ENCODE measurements around the gene SLC27A5. TPM values are rescaled to one million over a fixed set of nuclear protein-coding genes. Genes with fewer than 3 reads are reported as not detected.

SLC27A5 gene
- polyA plus RNA-seq = 8.5 TPM
- long read RNA-seq, donor 1, full-length matches to known transcripts = 4 of 4 reads
- long read RNA-seq, donor 1, partial matches to known transcripts = 0 of 4 reads
- long read RNA-seq, donor 1, other reads (novel, unspliced or antisense) = 0 of 4 reads
- long read RNA-seq, donor 2, full-length matches to known transcripts = 11 of 390 reads
- long read RNA-seq, donor 2, partial matches to known transcripts = 379 of 390 reads
- long read RNA-seq, donor 2, other reads (novel, unspliced or antisense) = 0 of 390 reads
- long read RNA-seq, donor 3, full-length matches to known transcripts = 14 of 21 reads
- long read RNA-seq, donor 3, partial matches to known transcripts = 7 of 21 reads
- long read RNA-seq, donor 3, other reads (novel, unspliced or antisense) = 0 of 21 reads
- long read RNA-seq, donor 4 = 0 reads
- long read RNA-seq, donor 5, full-length matches to known transcripts = 4 of 4 reads
- long read RNA-seq, donor 5, partial matches to known transcripts = 0 of 4 reads
- long read RNA-seq, donor 5, other reads (novel, unspliced or antisense) = 0 of 4 reads
- long read RNA-seq, donor 6, full-length matches to known transcripts = 4 of 4 reads
- long read RNA-seq, donor 6, partial matches to known transcripts = 0 of 4 reads
- long read RNA-seq, donor 6, other reads (novel, unspliced or antisense) = 0 of 4 reads
- long read RNA-seq, donor 7, full-length matches to known transcripts = 3 of 3 reads
- long read RNA-seq, donor 7, partial matches to known transcripts = 0 of 3 reads
- long read RNA-seq, donor 7, other reads (novel, unspliced or antisense) = 0 of 3 reads
- long read RNA-seq, donor 8, full-length matches to known transcripts = 14 of 14 reads
- long read RNA-seq, donor 8, partial matches to known transcripts = 0 of 14 reads
- long read RNA-seq, donor 8, other reads (novel, unspliced or antisense) = 0 of 14 reads
- long read RNA-seq, donor 9, full-length matches to known transcripts = 10 of 10 reads
- long read RNA-seq, donor 9, partial matches to known transcripts = 0 of 10 reads
- long read RNA-seq, donor 9, other reads (novel, unspliced or antisense) = 0 of 10 reads
- long read RNA-seq, donor 10, full-length matches to known transcripts = 4 of 4 reads
- long read RNA-seq, donor 10, partial matches to known transcripts = 0 of 4 reads
- long read RNA-seq, donor 10, other reads (novel, unspliced or antisense) = 0 of 4 reads
- long read RNA-seq, donor 11, full-length matches to known transcripts = 6 of 6 reads
- long read RNA-seq, donor 11, partial matches to known transcripts = 0 of 6 reads
- long read RNA-seq, donor 11, other reads (novel, unspliced or antisense) = 0 of 6 reads

DNA sequence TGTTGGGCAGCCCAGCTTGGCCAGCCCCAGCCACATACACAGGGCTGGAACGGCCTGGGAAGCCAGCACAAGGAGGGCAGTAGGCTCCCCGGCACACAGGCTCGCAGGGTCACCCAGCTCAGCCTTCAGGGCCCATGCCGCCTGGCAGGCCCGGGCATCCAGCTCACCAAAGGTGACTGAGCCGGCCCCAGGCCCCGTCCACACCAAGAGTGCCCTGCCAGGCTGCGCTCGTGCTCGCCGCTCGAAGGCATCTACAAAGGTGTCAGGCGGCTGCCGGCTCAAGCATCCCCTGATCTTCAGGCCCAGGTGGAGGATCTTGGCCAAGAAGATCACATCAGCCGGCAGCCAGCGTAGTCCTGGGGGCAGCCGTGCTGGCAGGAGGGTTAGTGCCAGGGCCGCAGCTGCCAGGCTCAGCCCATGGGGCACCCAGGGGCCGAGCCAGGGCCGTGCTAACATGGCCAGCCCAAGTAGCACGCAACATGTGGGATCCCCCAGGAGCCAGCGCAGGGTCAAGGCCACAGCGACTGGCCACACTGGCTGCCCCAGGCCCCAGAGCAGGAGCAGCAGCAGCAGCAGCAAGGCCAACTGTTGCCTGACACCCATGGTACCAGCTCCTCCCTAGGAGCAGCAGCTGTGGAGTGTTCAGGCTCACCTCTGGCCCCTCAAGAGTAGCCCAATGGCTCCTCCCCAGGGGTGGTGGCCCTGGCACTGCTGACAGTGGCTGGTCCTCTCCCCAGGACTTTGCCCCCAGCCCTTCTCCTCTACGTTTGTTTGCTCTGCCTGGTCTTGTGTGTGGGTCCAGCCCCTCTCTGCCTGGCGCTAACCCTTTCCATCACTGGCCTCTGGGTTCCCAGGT lies at the start of gene SLC27A5:
TSS of gene SLC27A5 (minus strand) at position 640 of the 856 bp plus-strand sequence. CDS start at position 603, 37 bp downstream.
- WGBS (ENCODE audit: insufficient coverage, low lambda C conversion rate) = no CpG with 5 or more reads among the region's 25 CpGs

GRCh38 chr19:58560921-58561320 lies 49.1 kb upstream of the SLC27A5 start:
- peaks cover 27% of the 10 kb centered on the region for H3K27me3 ChIP-seq (ENCODE audit: control insufficient read depth, insufficient read depth, low read length)
- peaks cover 35% of the 10 kb centered on the region for H3K4me1 ChIP-seq (ENCODE audit: control insufficient read depth, insufficient read depth, low read length)
- H3K36me3 ChIP-seq (ENCODE audit: control insufficient read depth, insufficient read depth, low read length) = peaks cover 14% of the 10 kb centered on the region
- H3K9me3 ChIP-seq (ENCODE audit: control insufficient read depth, low read depth, low read length) = peaks cover 2% of the 10 kb centered on the region
- DNase-seq = no peak
- H3K27ac ChIP-seq (ENCODE audit: low read length) = no peak overlapping the region
- no peak overlapping the region for H3K4me3 ChIP-seq (ENCODE audit: low read length)

More for the DNA sequence above, at the start of gene SLC27A5:
- peaks cover 31% of the 10 kb centered on the region for H3K4me1 ChIP-seq (ENCODE audit: control insufficient read depth, insufficient read depth, low read length)
- H3K4me3 ChIP-seq (ENCODE audit: low read length) = no peak within 1 kb of the TSS
- no peaks in the 10 kb centered on the region for H3K9me3 ChIP-seq (ENCODE audit: control insufficient read depth, low read depth, low read length)
- H3K27me3 ChIP-seq (ENCODE audit: control insufficient read depth, insufficient read depth, low read length) = no peaks in the 10 kb centered on the region
- peak; percentile 62 to 83 for DNase-seq
- H3K36me3 ChIP-seq (ENCODE audit: control insufficient read depth, insufficient read depth, low read length) = peaks cover 9% of the 10 kb centered on the region
- peak within 1 kb of the TSS; percentile 49 for H3K27ac ChIP-seq (ENCODE audit: low read length)

GRCh38 chr19:58560007-58560887 lies 48.5 kb upstream of the SLC27A5 start:
- Histone ChIP-seq H3K4me1 (ENCODE audit: control insufficient read depth, insufficient read depth, low read length) (peaks cover 41% of the 10 kb centered on the region), H3K9me3 (ENCODE audit: control insufficient read depth, low read depth, low read length) (peaks cover 2% of the 10 kb centered on the region), H3K36me3 (ENCODE audit: control insufficient read depth, insufficient read depth, low read length) (peaks cover 18% of the 10 kb centered on the region), H3K27ac (ENCODE audit: low read length) (peak overlapping the region; percentile 94), H3K27me3 (ENCODE audit: control insufficient read depth, insufficient read depth, low read length) (peaks cover 27% of the 10 kb centered on the region), H3K4me3 (ENCODE audit: low read length) (peak overlapping the region; percentile 70)
- DNase-seq = no peak
- WGBS (ENCODE audit: insufficient coverage, low lambda C conversion rate) = no CpG with 5 or more reads among the region's 8 CpGs

DNA sequence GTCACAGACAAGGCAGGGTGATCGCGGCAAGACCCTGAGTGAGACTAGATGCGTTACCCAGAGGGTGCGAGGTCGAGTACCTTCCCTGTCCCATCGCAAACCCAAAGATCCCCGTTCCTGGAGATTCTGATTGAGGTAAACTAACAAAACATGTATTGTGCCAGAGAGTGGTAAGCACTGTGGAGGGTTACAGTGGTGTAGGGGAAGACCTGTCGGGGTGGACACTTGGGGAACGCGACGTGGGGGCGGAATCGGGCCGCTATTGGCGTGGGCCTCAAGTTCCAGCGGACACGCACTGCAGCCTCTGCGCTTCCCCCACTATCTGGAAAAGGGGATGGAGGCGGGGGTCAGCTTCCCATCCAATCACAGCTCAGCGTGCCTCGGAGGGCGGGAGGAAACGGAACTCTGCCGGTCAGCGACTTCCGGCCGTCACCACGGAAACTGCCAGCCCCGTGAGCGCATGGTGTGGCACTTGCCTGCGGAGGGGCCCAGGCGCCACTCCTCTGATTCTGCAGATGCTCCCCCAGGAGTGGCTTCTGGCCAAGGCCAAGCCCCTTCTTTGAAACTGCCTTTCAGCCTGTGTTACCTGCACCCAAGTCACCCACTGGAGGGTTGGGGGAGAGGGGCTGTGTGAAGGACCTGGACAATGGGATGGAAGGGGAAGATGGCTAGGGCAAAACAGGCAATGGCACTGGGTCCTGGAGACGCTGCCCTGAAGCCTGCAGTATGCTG lies 47.6 kb upstream of the SLC27A5 start:
- Histone ChIP-seq H3K36me3 (ENCODE audit: control insufficient read depth, insufficient read depth, low read length) (peaks cover 18% of the 10 kb centered on the region), H3K4me1 (ENCODE audit: control insufficient read depth, insufficient read depth, low read length) (peaks cover 42% of the 10 kb centered on the region), H3K27me3 (ENCODE audit: control insufficient read depth, insufficient read depth, low read length) (peaks cover 27% of the 10 kb centered on the region), H3K27ac (ENCODE audit: low read length) (peak overlapping the region; percentile 94), H3K4me3 (ENCODE audit: low read length) (peak overlapping the region; percentile 70), H3K9me3 (ENCODE audit: control insufficient read depth, low read depth, low read length) (peaks cover 2% of the 10 kb centered on the region)
- peak; percentile 89 to 93 for DNase-seq
- no CpG with 5 or more reads among the region's 33 CpGs for WGBS (ENCODE audit: insufficient coverage, low lambda C conversion rate)

DNA sequence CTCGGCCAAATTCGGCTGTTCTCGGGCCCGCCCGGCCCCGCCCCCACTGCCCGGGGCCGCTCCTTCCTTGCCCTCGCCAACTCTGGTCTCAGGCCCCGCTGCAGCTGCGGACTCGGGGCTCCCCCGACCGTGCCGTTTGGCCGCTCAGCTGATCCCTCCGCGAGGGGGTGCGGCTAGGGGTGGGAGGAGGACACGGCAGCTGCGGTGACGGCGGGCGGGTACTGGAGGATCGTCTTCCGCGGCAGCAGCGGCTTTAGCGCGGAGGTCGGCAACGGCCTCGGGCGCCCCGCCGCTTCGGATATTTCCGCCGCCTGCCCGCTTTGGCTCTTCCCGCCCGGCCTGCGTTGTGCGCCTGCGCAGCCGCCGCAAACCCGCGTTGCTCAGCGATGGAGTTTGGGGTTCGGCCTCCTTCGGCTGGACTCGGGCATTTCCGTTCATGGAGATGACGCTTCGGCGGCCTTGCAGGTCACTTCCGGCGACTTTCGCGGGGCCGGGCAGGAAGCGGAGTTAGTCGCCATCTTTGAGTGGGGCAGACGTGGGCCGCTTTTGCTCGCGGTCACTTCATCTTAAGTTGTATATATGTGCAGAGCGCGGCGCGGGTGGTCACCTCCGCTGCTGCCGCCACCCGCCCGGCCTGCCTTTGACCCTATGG lies 47.0 kb upstream of the SLC27A5 start:
- Histone ChIP-seq H3K4me3 (ENCODE audit: low read length) (peak overlapping the region; percentile 70), H3K27me3 (ENCODE audit: control insufficient read depth, insufficient read depth, low read length) (peaks cover 24% of the 10 kb centered on the region), H3K36me3 (ENCODE audit: control insufficient read depth, insufficient read depth, low read length) (peaks cover 19% of the 10 kb centered on the region), H3K4me1 (ENCODE audit: control insufficient read depth, insufficient read depth, low read length) (peaks cover 47% of the 10 kb centered on the region), H3K9me3 (ENCODE audit: control insufficient read depth, low read depth, low read length) (peaks cover 2% of the 10 kb centered on the region), H3K27ac (ENCODE audit: low read length) (peak overlapping the region; percentile 94)
- DNase-seq = peak; percentile 99
- no CpG with 5 or more reads among the region's 76 CpGs for WGBS (ENCODE audit: insufficient coverage, low lambda C conversion rate)

DNA sequence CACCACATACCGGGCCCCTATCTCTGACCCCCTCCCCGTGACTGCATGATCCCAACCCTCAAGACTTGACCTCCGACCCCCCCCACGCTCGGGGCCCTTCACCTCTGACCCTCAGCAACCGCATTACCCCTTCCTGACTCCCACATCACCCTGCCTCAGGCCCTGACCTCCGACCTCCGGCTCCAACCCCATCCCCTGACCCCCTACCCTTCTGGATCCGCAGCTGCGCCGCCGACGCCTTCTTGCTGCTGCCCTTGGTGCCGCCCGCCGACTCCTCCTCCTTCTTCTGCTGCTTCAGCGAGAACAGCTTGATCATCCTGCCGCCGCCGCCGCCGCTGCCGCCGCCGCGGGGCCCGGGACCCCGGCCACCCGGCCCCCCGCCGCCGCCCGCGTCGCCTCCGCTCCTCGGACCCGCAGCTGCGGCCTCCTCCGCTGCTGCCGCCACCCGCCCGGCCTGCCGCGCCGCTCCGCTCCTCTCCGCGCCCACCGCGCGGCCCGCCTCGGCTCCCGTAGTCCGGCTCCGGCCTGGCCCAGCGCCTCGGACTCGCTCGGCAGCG lies 46.4 kb upstream of the SLC27A5 start, which contains the start of gene UBE2M:
TSS of gene UBE2M (minus strand) at position 546 of the 557 bp plus-strand sequence. CDS start at position 316, 230 bp downstream.
- peaks cover 51% of the 10 kb centered on the region for H3K4me1 ChIP-seq (ENCODE audit: control insufficient read depth, insufficient read depth, low read length)
- peaks cover 18% of the 10 kb centered on the region for H3K27me3 ChIP-seq (ENCODE audit: control insufficient read depth, insufficient read depth, low read length)
- no peak for DNase-seq
- H3K4me3 ChIP-seq (ENCODE audit: low read length) = peak within 1 kb of the TSS; percentile 93
- no CpG with 5 or more reads among the region's 62 CpGs for WGBS (ENCODE audit: insufficient coverage, low lambda C conversion rate)
- H3K27ac ChIP-seq (ENCODE audit: low read length) = peak within 1 kb of the TSS; percentile 94
- H3K9me3 ChIP-seq (ENCODE audit: control insufficient read depth, low read depth, low read length) = peaks cover 2% of the 10 kb centered on the region
- H3K36me3 ChIP-seq (ENCODE audit: control insufficient read depth, insufficient read depth, low read length) = peaks cover 25% of the 10 kb centered on the region

DNA sequence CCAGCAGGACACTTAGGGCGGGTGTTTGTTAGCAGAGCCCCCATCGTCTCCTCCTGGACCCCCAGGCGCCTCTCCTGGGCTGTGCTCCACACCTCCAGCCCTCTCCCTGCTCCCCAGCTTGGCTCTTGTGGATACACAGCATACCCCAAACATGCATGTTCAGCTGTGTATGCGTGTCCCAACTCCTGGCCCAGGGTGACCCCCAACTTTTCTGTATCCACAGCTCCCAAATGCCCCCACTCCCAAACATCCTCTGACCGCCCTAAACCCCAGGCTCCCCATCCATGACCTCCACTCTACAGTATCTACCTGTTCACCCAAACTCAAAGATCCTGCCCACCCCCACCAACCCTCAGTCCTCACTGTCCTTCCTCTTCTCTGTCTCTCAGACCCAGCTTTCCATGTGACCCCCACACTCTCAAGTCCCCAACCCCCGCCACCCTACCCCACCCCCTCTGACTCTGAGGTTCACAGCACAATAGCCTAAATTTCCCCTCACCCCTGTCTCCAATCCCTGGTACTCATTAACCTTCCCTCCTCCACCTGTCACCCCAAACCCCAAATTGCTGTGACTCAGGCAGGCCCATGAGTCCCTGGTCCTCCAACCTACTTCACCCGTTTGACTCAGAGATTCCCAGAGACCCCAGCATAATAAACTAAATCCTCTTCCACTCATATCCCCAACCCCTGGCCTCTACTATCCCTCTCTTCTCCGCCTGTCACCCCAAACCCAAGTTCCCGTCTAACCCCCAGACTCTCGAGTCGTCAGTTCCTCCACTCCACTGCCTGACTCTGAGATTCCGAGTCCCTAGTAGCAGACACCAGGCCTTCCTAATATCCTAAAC lies 45.7 kb upstream of the SLC27A5 start:
- H3K4me1 ChIP-seq (ENCODE audit: control insufficient read depth, insufficient read depth, low read length) = peaks cover 49% of the 10 kb centered on the region
- H3K36me3 ChIP-seq (ENCODE audit: control insufficient read depth, insufficient read depth, low read length) = peaks cover 30% of the 10 kb centered on the region
- H3K27ac ChIP-seq (ENCODE audit: low read length) = peak overlapping the region; percentile 90
- peaks cover 14% of the 10 kb centered on the region for H3K27me3 ChIP-seq (ENCODE audit: control insufficient read depth, insufficient read depth, low read length)
- no peak for DNase-seq
- WGBS (ENCODE audit: insufficient coverage, low lambda C conversion rate) = 0% methylated on average over 1 of the region's 12 CpGs
- H3K4me3 ChIP-seq (ENCODE audit: low read length) = peak overlapping the region; percentile 93
- H3K9me3 ChIP-seq (ENCODE audit: control insufficient read depth, low read depth, low read length) = peaks cover 2% of the 10 kb centered on the region

Data from large intestine (tissue), 12 donors.